AG09319 (cell line): ENCODE results near the gene CCDC154.

Experiments used
- DNase-seq: peaks from one replicate; pipeline ENCODE4 v3.0.0-alpha.2; 2010; ENCODE audit warnings: low read depth; ENCODE audit errors: extremely low read depth
- CTCF ChIP-seq: IDR thresholded peaks from 2 replicates; pipeline ENCODE4 v1.5.1; 2011; ENCODE audit warnings: low read depth, mild to moderate bottlenecking, inconsistent platforms, low read length, moderate library complexity

Gene CCDC154

GRCh38 chr16:1443980-1444729 lies at the start of gene CCDC154:
Gene CCDC154 (minus strand): TSS chr16:1444556. CDS start chr16:1444322, 234 bp downstream.
- DNase-seq, result no peak

GRCh38 chr16:1493746-1494094 lies 49.4 kb upstream of the CCDC154 start:
- TF ChIP-seq CTCF, result no peak
- DNase-seq, result no peak

More at GRCh38 chr16:1443980-1444729, at the start of gene CCDC154:
- no peak for TF ChIP-seq CTCF

GRCh38 chr16:1492923-1493745 lies 48.8 kb upstream of the CCDC154 start, which contains the start of gene TELO2:
Gene TELO2 (plus strand): TSS chr16:1493360. CDS start chr16:1494282, 922 bp downstream.
- peak; percentile 23 for DNase-seq
- no peak for TF ChIP-seq CTCF

GRCh38 chr16:1492082-1492922 lies 47.9 kb upstream of the CCDC154 start:
- no peak for DNase-seq
- no peak for TF ChIP-seq CTCF

GRCh38 chr16:1491327-1491726 lies 47.0 kb upstream of the CCDC154 start:
- no peak for DNase-seq
- no peak for TF ChIP-seq CTCF

- TF ChIP-seq CTCF, result no peak
- DNase-seq, result no peak
Measured at GRCh38 chr16:1489077-1489476, 44.7 kb upstream of the CCDC154 start.
